ENCODE data around the gene C2CD4B. TPM values are rescaled to one million over a fixed set of nuclear protein-coding genes. Genes with fewer than 3 reads are reported as not detected.
A peak's percentile ranks its signal among the peaks of the same experiment; 100 is the strongest.

The C2CD4B gene
- total and polyA plus RNA-seq, 2 experiments from 2014 or later = 1.0 to 2.6 TPM

DNA sequence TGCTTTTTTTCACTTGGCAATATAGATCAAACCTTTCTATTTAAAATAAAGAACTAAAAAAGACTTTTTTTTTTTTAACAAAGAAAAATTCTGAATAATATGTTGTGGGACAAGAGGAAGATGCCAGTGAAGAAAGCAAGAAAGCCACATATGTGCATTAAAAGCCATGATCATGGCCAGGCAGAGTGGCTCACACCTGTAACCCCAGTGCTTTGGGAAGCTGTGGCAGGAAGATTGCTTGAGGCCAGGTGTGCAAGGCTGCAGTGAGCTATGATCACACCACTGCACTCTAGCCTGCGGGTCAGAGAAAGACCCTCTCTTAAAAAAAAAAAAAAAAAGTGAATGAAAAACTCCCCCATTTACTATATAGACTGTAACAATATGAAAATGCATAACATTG lies 23.9 kb downstream of the C2CD4B start:
- TF ChIP-seq, protein P1, sequence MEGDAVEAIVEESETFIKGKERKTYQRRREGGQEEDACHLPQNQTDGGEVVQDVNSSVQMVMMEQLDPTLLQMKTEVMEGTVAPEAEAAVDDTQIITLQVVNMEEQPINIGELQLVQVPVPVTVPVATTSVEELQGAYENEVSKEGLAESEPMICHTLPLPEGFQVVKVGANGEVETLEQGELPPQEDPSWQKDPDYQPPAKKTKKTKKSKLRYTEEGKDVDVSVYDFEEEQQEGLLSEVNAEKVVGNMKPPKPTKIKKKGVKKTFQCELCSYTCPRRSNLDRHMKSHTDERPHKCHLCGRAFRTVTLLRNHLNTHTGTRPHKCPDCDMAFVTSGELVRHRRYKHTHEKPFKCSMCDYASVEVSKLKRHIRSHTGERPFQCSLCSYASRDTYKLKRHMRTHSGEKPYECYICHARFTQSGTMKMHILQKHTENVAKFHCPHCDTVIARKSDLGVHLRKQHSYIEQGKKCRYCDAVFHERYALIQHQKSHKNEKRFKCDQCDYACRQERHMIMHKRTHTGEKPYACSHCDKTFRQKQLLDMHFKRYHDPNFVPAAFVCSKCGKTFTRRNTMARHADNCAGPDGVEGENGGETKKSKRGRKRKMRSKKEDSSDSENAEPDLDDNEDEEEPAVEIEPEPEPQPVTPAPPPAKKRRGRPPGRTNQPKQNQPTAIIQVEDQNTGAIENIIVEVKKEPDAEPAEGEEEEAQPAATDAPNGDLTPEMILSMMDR (IDR thresholded peaks at IDR 0.05; ENCODE audit: poor library complexity) = no peak
- TF ChIP-seq EZH2phosphoT487 (IDR thresholded peaks at IDR 0.05; ENCODE audit: low read depth, severe bottlenecking, unreplicated experiment) (no peak), EZH2 (IDR thresholded peaks at IDR 0.05; ENCODE audit: borderline replicate concordance) (no peak)
- no peaks in the 10 kb centered on the region for H3K4me1 ChIP-seq (ENCODE audit: insufficient read depth)
- no peaks in the 10 kb centered on the region for H3K27me3 ChIP-seq
- WGBS (ENCODE audit: low lambda C conversion rate, missing lambda C conversion rate) = 90% methylated on average over 1 of the region's 1 CpG
- no peaks in the 10 kb centered on the region for H3K79me2 ChIP-seq
- no peak overlapping the region for H3K4me2 ChIP-seq
- H3K9me3 ChIP-seq (ENCODE audit: low read depth) = no peaks in the 10 kb centered on the region
- peak overlapping the region; percentile 69 for H3K27ac ChIP-seq
- H3K9me2 ChIP-seq (replicated peaks; ENCODE audit: insufficient read depth) = no peaks in the 10 kb centered on the region
- H3K4me3 ChIP-seq = no peak overlapping the region
- H4K20me1 ChIP-seq (ENCODE audit: insufficient read depth, poor library complexity, severe bottlenecking) = no peaks in the 10 kb centered on the region
- no peak for DNase-seq (ENCODE audit: low spot score)
- H2AFZ ChIP-seq = no peak overlapping the region
- H3K36me3 ChIP-seq (replicated peaks; ENCODE audit: insufficient read depth, low read depth) = no peaks in the 10 kb centered on the region

DNA sequence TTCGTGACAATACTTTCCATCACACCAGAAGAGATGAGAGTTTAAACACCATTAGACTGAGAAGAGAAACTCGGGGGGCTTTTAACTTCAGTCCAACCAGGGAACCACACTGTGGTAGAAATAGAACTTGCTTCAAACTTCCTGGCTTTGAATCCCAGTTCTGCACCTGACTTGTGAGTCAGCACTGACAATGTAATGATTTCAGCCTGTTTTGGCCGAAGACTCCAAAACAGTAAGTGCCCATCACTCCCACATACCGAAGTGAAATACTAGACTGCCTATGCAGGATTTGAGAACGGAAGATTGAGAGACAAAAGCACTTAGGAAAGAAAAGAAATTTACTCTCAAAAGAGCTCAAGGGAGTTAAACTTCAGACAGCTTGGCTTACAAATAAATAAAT lies 27.0 kb downstream of the C2CD4B start:
- Histone ChIP-seq H3K36me3 (replicated peaks; ENCODE audit: insufficient read depth, low read depth) (no peaks in the 10 kb centered on the region), H3K79me2 (no peaks in the 10 kb centered on the region), H3K4me1 (ENCODE audit: insufficient read depth) (peaks cover 10% of the 10 kb centered on the region), H3K4me3 (no peak overlapping the region), H3K27ac (peak overlapping the region; percentile 51), H3K9me3 (ENCODE audit: low read depth) (no peaks in the 10 kb centered on the region), H3K9me2 (replicated peaks; ENCODE audit: insufficient read depth) (no peaks in the 10 kb centered on the region), H3K4me2 (no peak overlapping the region), H3K27me3 (no peaks in the 10 kb centered on the region), H4K20me1 (ENCODE audit: insufficient read depth, poor library complexity, severe bottlenecking) (no peaks in the 10 kb centered on the region), H2AFZ (no peak overlapping the region)
- no peak for DNase-seq (ENCODE audit: low spot score)
- WGBS (ENCODE audit: low lambda C conversion rate, missing lambda C conversion rate) = 83% methylated on average over 5 of the region's 5 CpGs
- TF ChIP-seq EZH2phosphoT487 (IDR thresholded peaks at IDR 0.05; ENCODE audit: low read depth, severe bottlenecking, unreplicated experiment) = no peak
- TF ChIP-seq, protein P1 (IDR thresholded peaks at IDR 0.05; ENCODE audit: poor library complexity) = no peak
- no peak for TF ChIP-seq EZH2 (IDR thresholded peaks at IDR 0.05; ENCODE audit: borderline replicate concordance)

GRCh38 chr15:62136911-62137865 lies 27.9 kb downstream of the C2CD4B start:
- Histone ChIP-seq H3K4me2 (no peak overlapping the region), H3K27ac (peak overlapping the region; percentile 51), H3K4me3 (no peak overlapping the region), H3K27me3 (no peaks in the 10 kb centered on the region), H3K9me2 (replicated peaks; ENCODE audit: insufficient read depth) (no peaks in the 10 kb centered on the region), H4K20me1 (ENCODE audit: insufficient read depth, poor library complexity, severe bottlenecking) (no peaks in the 10 kb centered on the region), H2AFZ (no peak overlapping the region), H3K9me3 (ENCODE audit: low read depth) (no peaks in the 10 kb centered on the region), H3K36me3 (replicated peaks; ENCODE audit: insufficient read depth, low read depth) (no peaks in the 10 kb centered on the region), H3K79me2 (no peaks in the 10 kb centered on the region), H3K4me1 (ENCODE audit: insufficient read depth) (peaks cover 10% of the 10 kb centered on the region)
- WGBS (ENCODE audit: low lambda C conversion rate, missing lambda C conversion rate) = 74% methylated on average over 3 of the region's 3 CpGs
- TF ChIP-seq, protein P1 (IDR thresholded peaks at IDR 0.05; ENCODE audit: poor library complexity) = no peak
- TF ChIP-seq EZH2phosphoT487 (IDR thresholded peaks at IDR 0.05; ENCODE audit: low read depth, severe bottlenecking, unreplicated experiment) (no peak), EZH2 (IDR thresholded peaks at IDR 0.05; ENCODE audit: borderline replicate concordance) (no peak)
- no peak for DNase-seq (ENCODE audit: low spot score)
